Endothelial cell of umbilical vein (primary cell): ENCODE measurements around the gene DEF6. TPM values are rescaled to one million over a fixed set of nuclear protein-coding genes. Genes with fewer than 3 reads are reported as not detected.

Source experiments
- BruUV-seq: library from RNA; stranded (reverse); fragments of 400-500 nt; replicated peaks from 2 replicates; lab custom pipeline; 2021; lab: Mats Ljungman, UMichigan
- CTCF ChIA-PET: fragments of 300-600, 350-600 bp; sonication (Branson Sonifier 250); formaldehyde crosslinking; loops from one replicate; lab custom pipeline; 2021; ENCODE audit warnings: antibody characterized with exemption, inconsistent platforms; lab: Charles Lee
- POLR2A ChIA-PET: fragments of 300-600, 350-600 bp; sonication (Branson Sonifier 250); formaldehyde crosslinking; loops from one replicate; lab custom pipeline; 2021; ENCODE audit warnings: antibody characterized with exemption, inconsistent platforms; lab: Charles Lee
- DNase-seq: peaks from one replicate; pipeline ENCODE4 v3.0.0-alpha.2; 2011; ENCODE audit warnings: low read depth, low spot score
- FAIRE-seq: peaks from 2 replicates; lab custom pipeline; 2011; peaks lifted over from hg19 to GRCh38; lab: Jason Lieb, UNC
- H2AFZ ChIP-seq: 2 replicates; pipeline ENCODE4 v1.6.0; 2012; ENCODE audit warnings: low read depth, low read length, control low read depth, inconsistent platforms
- H3K27ac ChIP-seq: 2 replicates; pipeline ENCODE4 v1.5.1; 2011; ENCODE audit warnings: low read depth, mild to moderate bottlenecking, control low read depth, low read length, moderate library complexity; ENCODE audit not compliant: insufficient read depth
- H3K27me3 ChIP-seq, 2 experiments: 2 replicates each; pipeline versions ENCODE4 v1.6.0 to v1.6.1; 2011; ENCODE audit warnings: low read length in 2 of 2, mixed read lengths in 1 of 2; ENCODE audit not compliant: control insufficient read depth in 2 of 2, insufficient read depth in 2 of 2
- H3K36me3 ChIP-seq, 2 experiments: 2 replicates in 1 of 2; 3 replicates in 1 of 2; pipeline ENCODE4 v1.5.1; 2011; ENCODE audit warnings: low read length in 2 of 2, mild to moderate bottlenecking in 1 of 2, moderate library complexity in 1 of 2; ENCODE audit not compliant: control insufficient read depth in 2 of 2, insufficient read depth in 2 of 2; ENCODE audit errors: extremely low read depth in 1 of 2
- H3K4me1 ChIP-seq: 3 replicates; pipeline ENCODE4 v1.5.1; 2011; ENCODE audit warnings: mild to moderate bottlenecking, low read length; ENCODE audit not compliant: control insufficient read depth, insufficient read depth; ENCODE audit errors: extremely low read depth
- H3K4me2 ChIP-seq: 2 replicates; pipeline ENCODE4 v1.6.1; 2011; ENCODE audit warnings: low read length, control low read depth, mixed read lengths; ENCODE audit not compliant: insufficient read depth
- H3K4me3 ChIP-seq, 3 experiments: fragments of 200-600 bp in 1 of 3; sonication (generic), shearing (Covaris generic) in 1 of 3; replicated peaks in 1 of 3; 2 replicates each; pipeline ENCODE4 v1.5.1; 2011 to 2016; ENCODE audit warnings: control low read depth in 3 of 3, low read length in 3 of 3, mild to moderate bottlenecking in 2 of 3, inconsistent platforms in 1 of 3, low read depth in 1 of 3, moderate library complexity in 1 of 3; ENCODE audit not compliant: insufficient read depth in 1 of 3
- H3K79me2 ChIP-seq: 2 replicates; pipeline ENCODE4 v1.6.0; 2012; ENCODE audit warnings: low read length, inconsistent platforms; ENCODE audit not compliant: control insufficient read depth, insufficient read depth
- H3K9ac ChIP-seq: replicated peaks from 2 replicates; pipeline ENCODE3; 2011; ENCODE audit warnings: low read length, control low read depth; ENCODE audit not compliant: insufficient read depth; ENCODE audit errors: extremely low read depth
- H3K9me1 ChIP-seq: replicated peaks from 3 replicates; pipeline ENCODE4 v1.6.0; 2011; ENCODE audit warnings: mild to moderate bottlenecking, low read length; ENCODE audit not compliant: control insufficient read depth, insufficient read depth; ENCODE audit errors: extremely low read depth
- H3K9me3 ChIP-seq: replicated peaks from 2 replicates; pipeline ENCODE4 v1.5.1; 2012; ENCODE audit warnings: low read length, inconsistent platforms; ENCODE audit not compliant: control insufficient read depth, insufficient read depth
- H4K20me1 ChIP-seq: replicated peaks from 2 replicates; pipeline ENCODE3; 2011; ENCODE audit warnings: mild to moderate bottlenecking, low read length; ENCODE audit not compliant: control insufficient read depth, insufficient read depth; ENCODE audit errors: extremely low read depth
- EZH2 ChIP-seq: IDR thresholded peaks from 2 replicates; pipeline ENCODE4 v1.6.1; 2012; ENCODE audit warnings: borderline replicate concordance, low read depth, mild to moderate bottlenecking, moderate library complexity, low read length, inconsistent platforms; ENCODE audit not compliant: severe bottlenecking
- FOS ChIP-seq: IDR thresholded peaks from 2 replicates; pipeline ENCODE4 v1.6.1; 2011; ENCODE audit warnings: mild to moderate bottlenecking, low read length, moderate library complexity, borderline replicate concordance; ENCODE audit not compliant: insufficient read depth
- GATA2 ChIP-seq: IDR thresholded peaks from 2 replicates; pipeline ENCODE4 v1.7.0; 2011; ENCODE audit warnings: low read depth, mild to moderate bottlenecking, moderate library complexity, mixed read lengths, low read length; ENCODE audit not compliant: insufficient read length, insufficient read depth
- JUN ChIP-seq: IDR thresholded peaks from 2 replicates; pipeline ENCODE4 v1.6.1; 2011; ENCODE audit warnings: borderline replicate concordance, low read depth; ENCODE audit not compliant: insufficient read length, insufficient read depth
- MAX ChIP-seq: IDR thresholded peaks from 2 replicates; pipeline ENCODE4 v1.6.1; 2011; ENCODE audit not compliant: insufficient read depth, insufficient read length
- MYC ChIP-seq: IDR thresholded peaks from one replicate; pipeline ENCODE4 v1.6.1; 2011; ENCODE audit warnings: mild to moderate bottlenecking, low read depth, low read length
- POLR2A ChIP-seq: IDR thresholded peaks from 2 replicates; pipeline ENCODE4 v1.6.1; 2012; ENCODE audit warnings: low read depth, mild to moderate bottlenecking, control low read depth, low read length
- POLR2AphosphoS5 ChIP-seq: IDR thresholded peaks from 2 replicates; pipeline ENCODE4 v1.6.1; 2012; ENCODE audit warnings: low read depth, mild to moderate bottlenecking, control low read depth, low read length, moderate library complexity; ENCODE audit not compliant: insufficient read depth
- dilution Hi-C: fragments of 300-500 bp; cut with MboI; formaldehyde crosslinking; loops from one replicate; pipeline ENCODE4 v1.15.0; 2019; ENCODE audit warnings: low sequenced_read_pairs; ENCODE audit not compliant: extremely low pct_ligation_motif_present
- intact Hi-C: fragments of 100-400 bp; cut with micrococcal nuclease; formaldehyde crosslinking; loops from one replicate; pipeline ENCODE4 v1.10.0; 2022
- polyA plus RNA-seq, 4 experiments: library from polyadenylated mRNA; depleted of rRNA in 3 of 4; stranded (reverse) in 3 of 4; unstranded in 1 of 4; fragments of >200 nt; gene quantifications; 2 replicates each; pipeline versions ENCODE4 v1.2.1 to v1.2.3, GENCODE V29; 2011 to 2012; ENCODE audit warnings: missing spikeins in 1 of 4
- total RNA-seq: library from RNA; stranded (reverse); gene quantifications from 2 replicates; pipeline ENCODE4 v1.2.3, GENCODE V29; 2021
- TF ChIP-seq, protein P1 (sequence below), 2 donors: IDR thresholded peaks; 1 replicate in 1 of 2; 2 replicates in 1 of 2; pipeline ENCODE4 v1.5.1; 2011; ENCODE audit warnings: low read length in 2 of 2, mild to moderate bottlenecking in 2 of 2, moderate library complexity in 2 of 2, control low read depth in 1 of 2, inconsistent platforms in 1 of 2, low read depth in 1 of 2; ENCODE audit not compliant: insufficient read depth in 1 of 2; ENCODE audit errors: extremely low read depth in 1 of 2

DEF6 gene
- total and polyA plus RNA-seq, 2 donors (not counting 3 experiments of a cell fraction or from before 2014, with no cell fraction given), result 0.59 to 0.77 TPM

DNA sequence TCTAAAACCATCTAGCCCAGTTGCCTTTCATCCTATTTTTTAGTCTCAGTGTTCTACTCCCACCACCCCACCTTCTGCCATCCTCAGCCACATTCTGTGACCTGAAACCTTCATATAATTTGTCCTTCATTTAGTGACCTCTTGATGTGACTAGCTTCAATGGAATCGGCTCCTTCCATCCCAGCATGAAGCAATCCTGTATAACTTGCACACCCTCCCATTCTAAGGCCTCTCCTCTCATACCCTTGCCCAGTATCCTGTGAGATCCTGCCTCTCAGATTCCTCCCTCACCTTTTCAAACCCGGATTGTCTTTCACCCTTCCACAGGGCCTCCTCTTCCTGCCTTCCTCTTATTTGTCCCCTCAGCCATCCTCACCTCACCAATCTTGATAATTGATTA is 35.0 kb upstream of the DEF6 start:
- Histone ChIP-seq H3K36me3 (no peaks in the 10 kb centered on the region), H3K79me2 (peaks cover 3% of the 10 kb centered on the region), H3K9me1 (no peaks in the 10 kb centered on the region), H3K4me1 (peaks cover 14% of the 10 kb centered on the region), H3K4me3 (no peak overlapping the region), H3K27ac (no peak overlapping the region), H3K4me2 (no peak overlapping the region), H3K9ac (no peak overlapping the region), H3K27me3 (no peaks in the 10 kb centered on the region), H3K9me3 (no peaks in the 10 kb centered on the region), H4K20me1 (no peaks in the 10 kb centered on the region), H2AFZ (no peak overlapping the region)
- intact Hi-C loops, result no loop called here
- POLR2A ChIA-PET, result no interaction called here
- no peak for TF ChIP-seq EZH2
- TF ChIP-seq POLR2AphosphoS5, result no peak
- TF ChIP-seq FOS, result no peak
- TF ChIP-seq GATA2, result no peak
- no peak for TF ChIP-seq JUN
- TF ChIP-seq MAX, result no peak
- TF ChIP-seq, protein P1, sequence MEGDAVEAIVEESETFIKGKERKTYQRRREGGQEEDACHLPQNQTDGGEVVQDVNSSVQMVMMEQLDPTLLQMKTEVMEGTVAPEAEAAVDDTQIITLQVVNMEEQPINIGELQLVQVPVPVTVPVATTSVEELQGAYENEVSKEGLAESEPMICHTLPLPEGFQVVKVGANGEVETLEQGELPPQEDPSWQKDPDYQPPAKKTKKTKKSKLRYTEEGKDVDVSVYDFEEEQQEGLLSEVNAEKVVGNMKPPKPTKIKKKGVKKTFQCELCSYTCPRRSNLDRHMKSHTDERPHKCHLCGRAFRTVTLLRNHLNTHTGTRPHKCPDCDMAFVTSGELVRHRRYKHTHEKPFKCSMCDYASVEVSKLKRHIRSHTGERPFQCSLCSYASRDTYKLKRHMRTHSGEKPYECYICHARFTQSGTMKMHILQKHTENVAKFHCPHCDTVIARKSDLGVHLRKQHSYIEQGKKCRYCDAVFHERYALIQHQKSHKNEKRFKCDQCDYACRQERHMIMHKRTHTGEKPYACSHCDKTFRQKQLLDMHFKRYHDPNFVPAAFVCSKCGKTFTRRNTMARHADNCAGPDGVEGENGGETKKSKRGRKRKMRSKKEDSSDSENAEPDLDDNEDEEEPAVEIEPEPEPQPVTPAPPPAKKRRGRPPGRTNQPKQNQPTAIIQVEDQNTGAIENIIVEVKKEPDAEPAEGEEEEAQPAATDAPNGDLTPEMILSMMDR (IDR thresholded peaks at IDR 0.05; ENCODE audit: extremely low read depth in 1 of 2, insufficient read depth in 1 of 2, low read depth in 1 of 2, low read length in 2 of 2), result no peak
- no peak for TF ChIP-seq POLR2A
- TF ChIP-seq MYC, result no peak
- dilution Hi-C loops, result no loop called here
- no peak for DNase-seq
- CTCF ChIA-PET, result no interaction called here
- no TSS peak for BruUV-seq
- FAIRE-seq, result no peak
